Measurements from ENCODE around the gene SULT1E1.

SULT1E1 gene

GRCh38 chr4:69799337-69799736, 60.6 kb downstream of the SULT1E1 start:
- DNase-seq (ENCODE audit: low read depth in 2 of 2) = no peak

- DNase-seq (ENCODE audit: low read depth in 2 of 2) = no peak
Measured at GRCh38 chr4:69793732-69794131, 66.2 kb downstream of the SULT1E1 start.
